Activated CD4-positive, alpha-beta memory T cell treated with anti-CD3 and anti-CD28 coated beads for 36 hours (primary cell): Measurements from ENCODE around the gene ZSCAN5C. TPM values are rescaled to one million over a fixed set of nuclear protein-coding genes. Genes with fewer than 3 reads are reported as not detected.

ENCODE experiments used
- CTCF ChIA-PET: fragments of 350-600 bp; sonication (Branson Sonifier 250); formaldehyde crosslinking; loops from one replicate; lab custom pipeline; 2021; ENCODE audit warnings: antibody characterized with exemption, inconsistent platforms; lab: Charles Lee
- POLR2A ChIA-PET: fragments of 350-600 bp; sonication (Branson Sonifier 250); formaldehyde crosslinking; loops from one replicate; lab custom pipeline; 2021; ENCODE audit warnings: antibody characterized with exemption; lab: Charles Lee
- DNase-seq: peaks from one replicate; pipeline ENCODE4 v3.0.0-alpha.2; 2020
- H3K27ac Mint-ChIP-seq: one replicate; pipeline ENCODE4 v1.8.0; 2021; ENCODE audit warnings: mixed read lengths
- H3K27me3 Mint-ChIP-seq: one replicate; pipeline ENCODE4 v1.8.0; 2021; ENCODE audit warnings: mixed read lengths
- H3K36me3 Mint-ChIP-seq: one replicate; pipeline ENCODE4 v1.8.0; 2021; ENCODE audit warnings: mixed read lengths
- H3K4me1 Mint-ChIP-seq: one replicate; pipeline ENCODE4 v1.8.0; 2021; ENCODE audit warnings: low read depth, mixed read lengths
- H3K4me3 Mint-ChIP-seq: one replicate; pipeline ENCODE4 v1.8.0; 2021; ENCODE audit warnings: mild to moderate bottlenecking, mixed read lengths
- H3K9me3 Mint-ChIP-seq: one replicate; pipeline ENCODE4 v1.8.0; 2021; ENCODE audit warnings: mixed read lengths
- intact Hi-C: fragments of 100-400 bp; cut with micrococcal nuclease; formaldehyde crosslinking; loops from one replicate; pipeline ENCODE4 v1.15.1; 2023
- total RNA-seq, 2 experiments: library from RNA; stranded (reverse); gene quantifications; one replicate each; pipeline ENCODE4 v1.2.3, GENCODE V29; 2021

ZSCAN5C gene
- total RNA-seq: not detected

GRCh38 chr19:56201973-56202372, at the start of gene ZSCAN5C:
ZSCAN5C (plus strand) TSS chr19:56202273; CDS start chr19:56205914, 3,641 bp downstream.
- Mint-ChIP-seq H3K27me3 (peaks cover 3% of the 10 kb centered on the region), H3K4me1 (no peaks in the 10 kb centered on the region), H3K27ac (no peak within 1 kb of the TSS), H3K36me3 (no peaks in the 10 kb centered on the region), H3K4me3 (no peak within 1 kb of the TSS), H3K9me3 (no peaks in the 10 kb centered on the region)
- intact Hi-C loops: no loop called here
- ChIA-PET CTCF (no interaction called here), POLR2A (no interaction called here)
- no peak for DNase-seq

GRCh38 chr19:56152644-56153043, 49.4 kb upstream of the ZSCAN5C start:
- no peak overlapping the region for H3K4me3 Mint-ChIP-seq
- H3K4me1 Mint-ChIP-seq: peaks cover 2% of the 10 kb centered on the region
- no peaks in the 10 kb centered on the region for H3K27me3 Mint-ChIP-seq
- ChIA-PET POLR2A (no interaction called here), CTCF (no interaction called here)
- H3K36me3 Mint-ChIP-seq: peaks cover 19% of the 10 kb centered on the region
- no peak for DNase-seq
- H3K27ac Mint-ChIP-seq: no peak overlapping the region
- intact Hi-C loops: no loop called here
- no peaks in the 10 kb centered on the region for H3K9me3 Mint-ChIP-seq

- Mint-ChIP-seq H3K9me3 (no peaks in the 10 kb centered on the region), H3K4me1 (peaks cover 2% of the 10 kb centered on the region), H3K36me3 (peaks cover 14% of the 10 kb centered on the region), H3K27me3 (no peaks in the 10 kb centered on the region), H3K27ac (no peak overlapping the region), H3K4me3 (no peak overlapping the region)
- DNase-seq: no peak
- POLR2A ChIA-PET: no interaction called here
- CTCF ChIA-PET: interaction anchor here (1.0 kb wide), 1 partner anchor 87 kb away, joined by 3 read pairs; no protein-coding TSS in a partner anchor
- intact Hi-C loops: no loop called here
These were observed 48.6 kb upstream of the ZSCAN5C start for GRCh38 chr19:56153507-56153906.

- Mint-ChIP-seq H3K27me3 (no peaks in the 10 kb centered on the region), H3K27ac (no peak overlapping the region), H3K36me3 (peaks cover 17% of the 10 kb centered on the region), H3K4me1 (peaks cover 3% of the 10 kb centered on the region), H3K9me3 (no peaks in the 10 kb centered on the region), H3K4me3 (no peak overlapping the region)
- POLR2A ChIA-PET: interaction anchor here (0.6 kb wide), 1 partner anchor 98 kb away, joined by 3 read pairs; no protein-coding TSS in a partner anchor
- intact Hi-C loops: no loop called here
- no peak for DNase-seq
- CTCF ChIA-PET: interaction anchor here (0.9 to 2.0 kb wide), 3 partner anchors 11 to 178 kb away, joined by 3 to 8 read pairs (median 4); no protein-coding TSS in a partner anchor
These were observed 46.9 kb upstream of the ZSCAN5C start for GRCh38 chr19:56155124-56155687.

GRCh38 chr19:56156768-56157167, 45.3 kb upstream of the ZSCAN5C start:
- DNase-seq: no peak
- H3K4me1 Mint-ChIP-seq: peaks cover 3% of the 10 kb centered on the region
- no peaks in the 10 kb centered on the region for H3K27me3 Mint-ChIP-seq
- no peak overlapping the region for H3K4me3 Mint-ChIP-seq
- intact Hi-C loops: no loop called here
- ChIA-PET CTCF (interaction anchor here (1.0 kb wide), 1 partner anchor 76 kb away, joined by 3 read pairs; no protein-coding TSS in a partner anchor), POLR2A (no interaction called here)
- no peak overlapping the region for H3K27ac Mint-ChIP-seq
- H3K36me3 Mint-ChIP-seq: peaks cover 18% of the 10 kb centered on the region
- no peaks in the 10 kb centered on the region for H3K9me3 Mint-ChIP-seq

GRCh38 chr19:56158170-56158757, 43.8 kb upstream of the ZSCAN5C start:
- DNase-seq: no peak
- intact Hi-C loops: no loop called here
- H3K36me3 Mint-ChIP-seq: peaks cover 18% of the 10 kb centered on the region
- H3K27me3 Mint-ChIP-seq: no peaks in the 10 kb centered on the region
- CTCF ChIA-PET: interaction anchor here (0.6 to 1.1 kb wide), 2 partner anchors 92 to 166 kb away, joined by 3 to 5 read pairs; no protein-coding TSS in a partner anchor
- H3K4me1 Mint-ChIP-seq: peaks cover 7% of the 10 kb centered on the region
- POLR2A ChIA-PET: no interaction called here
- H3K27ac Mint-ChIP-seq: no peak overlapping the region
- H3K9me3 Mint-ChIP-seq: no peaks in the 10 kb centered on the region
- H3K4me3 Mint-ChIP-seq: no peak overlapping the region

GRCh38 chr19:56159009-56159559, 43.0 kb upstream of the ZSCAN5C start:
- Mint-ChIP-seq H3K4me3 (no peak overlapping the region), H3K9me3 (no peaks in the 10 kb centered on the region), H3K27ac (no peak overlapping the region), H3K4me1 (peaks cover 7% of the 10 kb centered on the region), H3K36me3 (peaks cover 15% of the 10 kb centered on the region), H3K27me3 (no peaks in the 10 kb centered on the region)
- no peak for DNase-seq
- intact Hi-C loops: no loop called here
- ChIA-PET POLR2A (no interaction called here), CTCF (no interaction called here)

- H3K27ac Mint-ChIP-seq: no peak overlapping the region
- POLR2A ChIA-PET: no interaction called here
These were observed 42.3 kb upstream of the ZSCAN5C start for GRCh38 chr19:56159622-56160271.

GRCh38 chr19:56161534-56161933, 40.5 kb upstream of the ZSCAN5C start:
- no peak for DNase-seq
- Mint-ChIP-seq H3K9me3 (no peaks in the 10 kb centered on the region), H3K36me3 (peaks cover 14% of the 10 kb centered on the region), H3K27me3 (peaks cover 4% of the 10 kb centered on the region), H3K27ac (no peak overlapping the region), H3K4me1 (peaks cover 7% of the 10 kb centered on the region), H3K4me3 (no peak overlapping the region)
- intact Hi-C loops: no loop called here
- CTCF ChIA-PET: no interaction called here
- POLR2A ChIA-PET: no interaction called here

More at GRCh38 chr19:56159622-56160271, 42.3 kb upstream of the ZSCAN5C start:
- H3K27me3 Mint-ChIP-seq: no peaks in the 10 kb centered on the region
- no peak for DNase-seq
- CTCF ChIA-PET: no interaction called here
- peaks cover 15% of the 10 kb centered on the region for H3K36me3 Mint-ChIP-seq
- H3K4me3 Mint-ChIP-seq: no peak overlapping the region
- no peaks in the 10 kb centered on the region for H3K9me3 Mint-ChIP-seq
- intact Hi-C loops: no loop called here
- peaks cover 7% of the 10 kb centered on the region for H3K4me1 Mint-ChIP-seq

GRCh38 chr19:56162258-56162657, 39.8 kb upstream of the ZSCAN5C start:
- intact Hi-C loops: no loop called here
- H3K4me3 Mint-ChIP-seq: no peak overlapping the region
- peaks cover 5% of the 10 kb centered on the region for H3K27me3 Mint-ChIP-seq
- peaks cover 7% of the 10 kb centered on the region for H3K4me1 Mint-ChIP-seq
- CTCF ChIA-PET: no interaction called here
- H3K36me3 Mint-ChIP-seq: peaks cover 14% of the 10 kb centered on the region
- no peak overlapping the region for H3K27ac Mint-ChIP-seq
- no peaks in the 10 kb centered on the region for H3K9me3 Mint-ChIP-seq
- peak; percentile 50 for DNase-seq
- POLR2A ChIA-PET: no interaction called here

GRCh38 chr19:56163097-56163496, 39.0 kb upstream of the ZSCAN5C start:
- Mint-ChIP-seq H3K4me3 (no peak overlapping the region), H3K27me3 (peaks cover 6% of the 10 kb centered on the region), H3K27ac (no peak overlapping the region), H3K4me1 (peaks cover 7% of the 10 kb centered on the region), H3K36me3 (peaks cover 14% of the 10 kb centered on the region), H3K9me3 (no peaks in the 10 kb centered on the region)
- intact Hi-C loops: no loop called here
- POLR2A ChIA-PET: no interaction called here
- CTCF ChIA-PET: no interaction called here
- no peak for DNase-seq

GRCh38 chr19:56167064-56167578, 35.0 kb upstream of the ZSCAN5C start:
- H3K27ac Mint-ChIP-seq: no peak overlapping the region
- CTCF ChIA-PET: interaction anchor here (2.1 kb wide), 1 partner anchor 86 kb away, joined by 7 read pairs; no protein-coding TSS in a partner anchor
- no peaks in the 10 kb centered on the region for H3K9me3 Mint-ChIP-seq
- POLR2A ChIA-PET: no interaction called here
- DNase-seq: no peak
- H3K36me3 Mint-ChIP-seq: no peaks in the 10 kb centered on the region
- intact Hi-C loops: no loop called here
- peaks cover 3% of the 10 kb centered on the region for H3K4me1 Mint-ChIP-seq
- H3K27me3 Mint-ChIP-seq: peaks cover 11% of the 10 kb centered on the region
- no peak overlapping the region for H3K4me3 Mint-ChIP-seq
